HepG2 (cell line): ENCODE results near the gene TBC1D21. TPM values are rescaled to one million over a fixed set of nuclear protein-coding genes. Genes with fewer than 3 reads are reported as not detected.

Experiments
- ATAC-seq: fragments of 200-7000 bp; cut with Tn5 transposase; 3 replicates; pipeline ENCODE4 v1.9.1; 2020; ENCODE audit warnings: mild to moderate bottlenecking, moderate library complexity
- BruUV-seq: library from RNA; stranded (reverse); fragments of 400-500 nt; replicated peaks from 2 replicates; lab custom pipeline; 2021; lab: Mats Ljungman, UMichigan
- CTCF ChIA-PET: fragments of 300-600 bp; formaldehyde crosslinking; extraction: SDS; loops from one replicate; lab custom pipeline; 2021; ENCODE audit warnings: low total read pairs, inconsistent platforms, low intra/inter-chr PET ratio; lab: Yijun Ruan, JAX
- POLR2A ChIA-PET: fragments of 350-600 bp; sonication (Branson Sonifier 250); formaldehyde crosslinking; loops from one replicate; lab custom pipeline; 2020; ENCODE audit warnings: antibody characterized with exemption, inconsistent platforms; lab: Yijun Ruan, JAX
- DNase-seq: peaks from one replicate; pipeline ENCODE4 v3.0.0-alpha.2; 2015; ENCODE audit warnings: low spot score
- FAIRE-seq: peaks from 3 replicates; lab custom pipeline; 2011; peaks lifted over from hg19 to GRCh38; lab: Jason Lieb, UNC
- H2AFZ ChIP-seq: one replicate; pipeline ENCODE4 v1.6.1; 2011; ENCODE audit warnings: low read length, inconsistent platforms
- H3K27ac ChIP-seq: fragments of 300-600 bp; 3 replicates; pipeline ENCODE4 v1.8.0; 2011; ENCODE audit warnings: mixed run types, mild to moderate bottlenecking, mixed read lengths, low read length, inconsistent platforms; ENCODE audit not compliant: insufficient read depth; ENCODE audit errors: extremely low read length
- H3K27me3 ChIP-seq, 2 experiments: fragments of 200-600 bp in 1 of 2; 2 replicates in 1 of 2; 3 replicates in 1 of 2; pipeline versions ENCODE4 v1.6.0 to v1.8.0; 2011; ENCODE audit warnings: low read length in 2 of 2, mild to moderate bottlenecking in 2 of 2, moderate library complexity in 2 of 2, inconsistent platforms in 1 of 2; ENCODE audit not compliant: insufficient read depth in 2 of 2, control insufficient read depth in 1 of 2
- H3K36me3 ChIP-seq, 2 experiments: fragments of 200-600 bp in 1 of 2; replicated peaks in 1 of 2; 2 replicates in 1 of 2; 3 replicates in 1 of 2; pipeline versions ENCODE4 v1.5.1 to v1.8.0; 2011; ENCODE audit warnings: low read length in 2 of 2, inconsistent platforms in 1 of 2; ENCODE audit not compliant: insufficient read depth in 2 of 2, control insufficient read depth in 1 of 2
- H3K4me1 ChIP-seq: 2 replicates; pipeline ENCODE4 v1.5.1; 2012; ENCODE audit warnings: low read length, inconsistent platforms; ENCODE audit not compliant: insufficient read depth
- H3K4me2 ChIP-seq: 2 replicates; pipeline ENCODE4 v1.6.0; 2011; ENCODE audit warnings: low read depth, low read length, inconsistent platforms
- H3K4me3 ChIP-seq, 3 experiments: fragments of 200-600 bp in 1 of 3; sonication (generic), shearing (Covaris generic) in 1 of 3; replicated peaks in 1 of 3; 2 replicates each; pipeline ENCODE4 v1.5.1; 2011 to 2016; ENCODE audit warnings: low read length in 3 of 3, inconsistent platforms in 2 of 3, low read depth in 2 of 3, mild to moderate bottlenecking in 2 of 3, control low read depth in 1 of 3, mixed read lengths in 1 of 3; ENCODE audit not compliant: insufficient read depth in 1 of 3
- H3K79me2 ChIP-seq: one replicate; pipeline ENCODE4 v1.6.1; 2011; ENCODE audit warnings: low read length, inconsistent platforms; ENCODE audit not compliant: insufficient read depth
- H3K9ac ChIP-seq: 2 replicates; pipeline ENCODE4 v1.6.0; 2011; ENCODE audit warnings: mild to moderate bottlenecking, low read depth, low read length, inconsistent platforms; ENCODE audit not compliant: insufficient read depth
- H3K9me3 ChIP-seq: 2 replicates; pipeline ENCODE4 v1.5.1; 2012; ENCODE audit warnings: mild to moderate bottlenecking, low read length
- H4K20me1 ChIP-seq: 2 replicates; pipeline ENCODE4 v1.6.0; 2011; ENCODE audit warnings: inconsistent platforms, mild to moderate bottlenecking, low read length, moderate library complexity; ENCODE audit not compliant: insufficient read depth
- CENPX ChIP-seq: sonication (generic); formaldehyde crosslinking; IDR thresholded peaks from 2 replicates; pipeline ENCODE4 v1.9.0; 2021; ENCODE audit warnings: mild to moderate bottlenecking, missing genetic modification reagents, moderate library complexity
- JDP2 ChIP-seq: sonication (generic); formaldehyde crosslinking; IDR thresholded peaks from 2 replicates; pipeline ENCODE4 v1.8.1; 2022; ENCODE audit warnings: missing genetic modification reagents, borderline replicate concordance
- KDM6A ChIP-seq: IDR thresholded peaks from 2 replicates; pipeline ENCODE4 v1.6.1; 2016; ENCODE audit warnings: low read depth
- LCORL ChIP-seq, 2 experiments: fragments of 450-650 bp in 1 of 2; sonication (generic) in 1 of 2; formaldehyde crosslinking in 1 of 2; IDR thresholded peaks; 2 replicates each; pipeline versions ENCODE4 v1.5.0 to v1.6.1; 2017 to 2020; ENCODE audit warnings: antibody characterized with exemption in 1 of 2, missing genetic modification reagents in 1 of 2
- MLX ChIP-seq: IDR thresholded peaks from 2 replicates; pipeline ENCODE4 v1.6.1; 2016
- PAWR ChIP-seq: sonication (generic); formaldehyde crosslinking; IDR thresholded peaks from 2 replicates; pipeline ENCODE4 v1.4.0; 2020; ENCODE audit warnings: missing genetic modification reagents, mild to moderate bottlenecking, borderline replicate concordance
- SOX13 ChIP-seq, 3 experiments: fragments of 450-650 bp in 1 of 3; sonication (generic) in 1 of 3; formaldehyde crosslinking in 1 of 3; IDR thresholded peaks in 2 of 3; conservative IDR thresholded peaks in 1 of 3; 2 replicates each; pipeline versions ENCODE4 v1.5.0 to v1.6.1; 2016 to 2020; ENCODE audit warnings: antibody characterized with exemption in 1 of 3, mild to moderate bottlenecking in 1 of 3, missing compliant biosample characterization in 1 of 3, missing genetic modification reagents in 1 of 3, moderate library complexity in 1 of 3
- TCF7L2 ChIP-seq: IDR thresholded peaks from 2 replicates; pipeline ENCODE4 v1.6.1; 2011; ENCODE audit warnings: mild to moderate bottlenecking, low read depth, low read length, moderate library complexity
- ZNF230 ChIP-seq: sonication (generic); formaldehyde crosslinking; IDR thresholded peaks from 2 replicates; pipeline ENCODE4 v1.4.0; 2020; ENCODE audit warnings: mild to moderate bottlenecking, missing genetic modification reagents
- ZNF256 ChIP-seq: sonication (generic); formaldehyde crosslinking; conservative IDR thresholded peaks from 2 replicates; pipeline ENCODE4 v1.4.0; 2020; ENCODE audit warnings: missing genetic modification reagents
- ZNF260 ChIP-seq: sonication (generic); formaldehyde crosslinking; IDR thresholded peaks from 2 replicates; pipeline ENCODE4 v1.4.0; 2020; ENCODE audit warnings: missing genetic modification reagents, low read depth, mild to moderate bottlenecking, borderline replicate concordance
- ZNF331 ChIP-seq: sonication (generic); formaldehyde crosslinking; IDR thresholded peaks from 2 replicates; pipeline ENCODE4 v1.4.0; 2020; ENCODE audit warnings: missing genetic modification reagents
- ZNF512B ChIP-seq: sonication (generic); formaldehyde crosslinking; IDR thresholded peaks from 2 replicates; pipeline ENCODE4 v1.5.1; 2020; ENCODE audit warnings: missing genetic modification reagents, mild to moderate bottlenecking, borderline replicate concordance
- ZNF615 ChIP-seq: sonication (generic); formaldehyde crosslinking; IDR thresholded peaks from 2 replicates; pipeline ENCODE4 v1.5.0; 2020; ENCODE audit warnings: mild to moderate bottlenecking, missing genetic modification reagents, borderline replicate concordance
- ZNF800 ChIP-seq: sonication (generic); formaldehyde crosslinking; IDR thresholded peaks from 2 replicates; pipeline ENCODE4 v1.4.0; 2020; ENCODE audit warnings: missing genetic modification reagents
- ZNF83 ChIP-seq: sonication (generic); formaldehyde crosslinking; IDR thresholded peaks from 2 replicates; pipeline ENCODE4 v1.4.0; 2020; ENCODE audit warnings: missing genetic modification reagents, mild to moderate bottlenecking, borderline replicate concordance
- ZSCAN22 ChIP-seq: sonication (generic); formaldehyde crosslinking; IDR thresholded peaks from 2 replicates; pipeline ENCODE4 v1.4.0; 2020; ENCODE audit warnings: mild to moderate bottlenecking, missing genetic modification reagents
- WGBS: methylation state at CpG from one replicate; pipeline ENCODE4 v1.1.6; 2017; ENCODE audit warnings: low lambda C conversion rate; 5-methylcytosine and 5-hydroxymethylcytosine counted together
- in situ Hi-C: cut with HindIII; loops from 2 replicates; pipeline ENCODE4 v1.10.0; 2017; ENCODE audit warnings: low pct_unique_long_range_greater_than_20kb; ENCODE audit not compliant: extremely low pct_ligation_motif_present
- intact Hi-C: fragments of 100-400 bp; cut with micrococcal nuclease; formaldehyde crosslinking; loops from one replicate; pipeline ENCODE4 v1.10.0; 2022; ENCODE audit not compliant: unreplicated experiment
- polyA plus RNA-seq, 8 experiments: library from polyadenylated mRNA; depleted of rRNA in 3 of 8; stranded (reverse) in 7 of 8; unstranded in 1 of 8; fragments of >200 nt; fragmentation: Illumina TruSeq in 4 of 8; extraction: Trizol in 4 of 8; gene quantifications; 2 replicates each; pipeline versions ENCODE4 v1.2.1 to v1.2.3, GENCODE V29; 2011 to 2016; ENCODE audit warnings: low read depth in 4 of 8, missing spikeins in 1 of 8, mixed read lengths in 1 of 8; ENCODE audit not compliant: insufficient read depth in 1 of 8
- total RNA-seq, 5 experiments: library from RNA; depleted of rRNA; stranded (reverse); fragments of >200 nt; fragmentation: Illumina TruSeq; extraction: Trizol; gene quantifications; 2 replicates each; pipeline ENCODE4 v1.2.3, GENCODE V29; 2016; ENCODE audit warnings: low read depth in 1 of 5
- TF ChIP-seq, protein P1 (sequence below): sonication (generic); formaldehyde crosslinking; IDR thresholded peaks from 2 replicates; pipeline ENCODE4 v1.4.0; 2020; ENCODE audit warnings: missing genetic modification reagents, borderline replicate concordance

Gene TBC1D21
- total and polyA plus RNA-seq, 2 of the 13 experiments (the other 11 are each of a cell fraction or from before 2014, with no cell fraction given): not detected

- H3K27ac ChIP-seq: no peak overlapping the region
- no peaks in the 10 kb centered on the region for H3K36me3 ChIP-seq
- no peaks in the 10 kb centered on the region for H3K79me2 ChIP-seq
- TF ChIP-seq ZNF800 (CRISPR knock-in tag) (no peak), ZNF512B (CRISPR knock-in tag) (no peak), ZNF615 (CRISPR knock-in tag) (no peak), ZNF256 (CRISPR knock-in tag) (no peak), ZNF83 (CRISPR knock-in tag) (no peak), SOX13 (IDR thresholded peaks at IDR 0.05) (no peak), SOX13 (CRISPR knock-in tag; conservative IDR thresholded peaks at IDR 0.05 in 1 of 2, IDR thresholded peaks at IDR 0.05 in 1 of 2) (no peak), ZNF331 (CRISPR knock-in tag) (no peak), MLX (CRISPR knock-in tag) (no peak), PAWR (CRISPR knock-in tag) (no peak), JDP2 (CRISPR knock-in tag) (no peak), ZNF260 (CRISPR knock-in tag) (no peak), ZNF230 (CRISPR knock-in tag) (no peak), KDM6A (CRISPR knock-in tag) (no peak), ZSCAN22 (CRISPR knock-in tag) (no peak), TCF7L2 (no peak), LCORL (IDR thresholded peaks at IDR 0.05) (no peak), LCORL (CRISPR knock-in tag; IDR thresholded peaks at IDR 0.05) (no peak), CENPX (no peak)
- TF ChIP-seq, protein P1, sequence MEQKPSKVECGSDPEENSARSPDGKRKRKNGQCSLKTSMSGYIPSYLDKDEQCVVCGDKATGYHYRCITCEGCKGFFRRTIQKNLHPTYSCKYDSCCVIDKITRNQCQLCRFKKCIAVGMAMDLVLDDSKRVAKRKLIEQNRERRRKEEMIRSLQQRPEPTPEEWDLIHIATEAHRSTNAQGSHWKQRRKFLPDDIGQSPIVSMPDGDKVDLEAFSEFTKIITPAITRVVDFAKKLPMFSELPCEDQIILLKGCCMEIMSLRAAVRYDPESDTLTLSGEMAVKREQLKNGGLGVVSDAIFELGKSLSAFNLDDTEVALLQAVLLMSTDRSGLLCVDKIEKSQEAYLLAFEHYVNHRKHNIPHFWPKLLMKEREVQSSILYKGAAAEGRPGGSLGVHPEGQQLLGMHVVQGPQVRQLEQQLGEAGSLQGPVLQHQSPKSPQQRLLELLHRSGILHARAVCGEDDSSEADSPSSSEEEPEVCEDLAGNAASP (CRISPR knock-in tag): no peak
- FAIRE-seq: no peak
- peaks cover 0 to 1% of the 10 kb centered on the region in 2 experiments; a peak in 1 of 5 replicates for H3K27me3 ChIP-seq
- H3K4me3 ChIP-seq: no peak overlapping the region
- H3K9ac ChIP-seq: no peak overlapping the region
- BruUV-seq: no TSS peak
- no peaks in the 10 kb centered on the region for H4K20me1 ChIP-seq
- POLR2A ChIA-PET: no interaction called here
- WGBS: 4% methylated on average over 4 of the region's 5 CpGs
- H3K4me1 ChIP-seq: no peaks in the 10 kb centered on the region
- no peak overlapping the region for H2AFZ ChIP-seq
- in situ Hi-C loops: no loop called here
- ATAC-seq: no peak
- intact Hi-C loops: no loop called here
- CTCF ChIA-PET: no interaction called here
- H3K4me2 ChIP-seq: no peak overlapping the region
- DNase-seq: no peak
- H3K9me3 ChIP-seq: no peaks in the 10 kb centered on the region
These were observed 13.5 kb downstream of the TBC1D21 start for GRCh38 chr15:73886717-73887345.
